ENCODE measurements around the gene DAZL.
A peak's percentile ranks its signal among the peaks of the same experiment; 100 is the strongest.

The DAZL gene

DNA sequence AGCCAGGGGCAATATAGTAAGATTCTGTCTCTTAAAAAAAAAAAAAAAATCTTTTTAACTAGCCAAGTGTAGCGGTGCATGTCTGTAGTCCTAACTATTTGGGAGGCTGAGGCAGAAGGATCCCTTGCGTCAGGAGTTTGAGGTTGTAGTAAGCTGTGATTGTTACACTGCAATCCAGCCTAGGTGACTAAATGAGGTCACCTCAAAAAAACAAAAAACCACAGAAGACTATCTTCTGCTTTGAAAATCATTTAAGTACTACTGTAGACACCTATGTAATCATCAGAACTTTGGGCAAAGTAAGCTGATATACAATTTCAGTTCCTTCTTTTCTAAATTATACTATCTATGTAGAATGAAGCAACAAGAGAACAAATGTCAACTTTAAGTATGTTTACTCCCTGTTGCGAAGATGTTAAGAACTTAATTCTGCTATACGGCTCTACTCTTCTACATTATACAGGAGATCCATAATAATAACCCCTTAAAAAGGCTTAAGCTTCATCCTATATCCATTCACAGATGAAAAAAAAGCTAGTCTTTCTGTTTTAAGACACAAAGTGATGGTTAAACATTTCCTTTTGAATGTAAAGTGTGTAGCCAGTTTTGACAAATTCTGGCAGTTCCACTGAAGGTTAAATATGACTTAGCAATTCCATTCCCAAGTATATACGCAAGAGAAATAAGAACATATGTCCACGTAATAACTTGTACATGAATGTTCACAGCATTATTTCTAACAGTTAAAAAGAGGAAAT, 15.2 kb downstream of the DAZL start:
- no peak for DNase-seq

DNA sequence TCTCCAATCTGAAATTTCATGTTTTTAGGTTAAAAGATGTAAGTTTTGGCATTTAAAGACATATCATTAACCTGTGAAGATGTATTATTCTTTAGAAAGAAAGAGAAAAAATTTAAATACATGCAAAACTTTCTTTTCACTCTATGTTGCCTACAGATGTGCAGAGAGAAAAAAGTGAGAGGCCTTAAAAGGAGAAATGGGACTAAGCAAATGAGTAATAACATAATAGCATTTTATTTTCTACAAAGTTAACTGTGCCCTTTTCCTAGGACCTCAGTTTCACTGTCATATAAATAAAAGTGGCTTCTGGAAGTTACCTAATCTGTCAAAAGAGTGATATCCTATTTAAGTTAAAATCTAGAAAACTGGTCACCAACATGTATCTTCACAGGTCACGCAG, 16.1 kb downstream of the DAZL start:
- no peak for DNase-seq

DNA sequence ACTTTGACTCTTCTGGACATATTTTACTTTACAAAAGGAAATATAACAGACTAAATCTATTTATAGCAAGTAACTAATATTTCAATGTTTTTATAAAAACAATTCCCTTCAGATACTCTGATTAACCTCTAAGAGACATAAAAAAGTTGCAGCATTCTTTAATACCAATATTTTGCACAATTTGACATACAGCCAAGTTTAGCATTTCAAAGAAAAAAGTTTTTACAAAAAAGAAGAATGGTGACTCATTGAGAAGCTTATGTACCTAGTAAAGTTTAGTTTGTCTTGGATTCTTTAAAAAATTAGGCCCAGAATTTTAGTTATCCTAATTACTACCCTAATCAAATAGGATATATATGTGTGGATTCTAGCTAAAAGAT, 17.6 kb downstream of the DAZL start:
- no peak for DNase-seq

DNA sequence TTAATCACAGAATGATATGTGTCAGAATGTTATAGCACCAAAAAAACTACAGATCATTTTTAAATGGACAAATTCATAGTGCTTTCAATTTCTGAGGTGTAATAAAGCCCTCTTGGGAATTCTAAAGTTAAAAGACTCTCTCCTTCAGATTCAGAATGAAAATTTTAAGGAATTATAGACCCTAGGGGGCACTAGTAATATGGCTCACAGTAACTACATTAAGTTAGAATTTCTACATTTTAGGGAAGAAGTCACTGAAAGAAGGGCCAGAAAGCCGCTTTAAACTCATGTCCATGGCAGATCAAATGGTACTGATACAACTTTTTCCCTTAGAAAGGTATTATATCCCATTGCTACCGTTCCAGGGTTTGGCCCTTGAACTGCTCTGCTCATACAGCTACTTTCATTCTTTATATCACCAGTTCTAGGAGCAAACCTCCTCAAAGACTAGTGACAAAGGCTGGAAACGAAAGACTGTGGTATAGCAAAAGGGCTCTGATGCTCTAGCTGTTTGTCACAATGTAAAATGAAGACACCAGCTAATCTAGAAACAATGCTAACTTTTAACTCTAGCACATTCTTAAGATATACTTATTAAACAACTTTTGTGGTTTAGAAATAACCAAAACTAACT, 18.1 kb downstream of the DAZL start:
- no peak for DNase-seq

DNA sequence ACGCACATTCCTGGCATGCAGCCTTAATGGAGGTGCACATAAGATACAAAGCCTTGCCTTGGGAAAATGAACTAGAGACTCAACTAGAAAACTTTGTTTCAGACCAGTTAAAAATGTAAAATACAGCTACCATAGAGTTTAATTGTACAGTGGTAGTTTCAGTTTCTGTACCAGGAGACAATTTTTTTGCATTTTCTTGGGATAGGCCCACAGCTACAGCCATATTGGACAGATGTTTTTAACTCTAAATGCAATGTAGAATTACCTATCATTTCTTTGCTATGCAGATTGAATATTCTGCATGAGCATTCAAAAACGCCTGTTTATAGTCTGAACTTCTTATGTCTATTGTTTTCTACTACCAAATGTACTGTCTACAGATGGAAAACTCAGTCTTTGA, 20.3 kb downstream of the DAZL start:
- DNase-seq, result no peak

DNA sequence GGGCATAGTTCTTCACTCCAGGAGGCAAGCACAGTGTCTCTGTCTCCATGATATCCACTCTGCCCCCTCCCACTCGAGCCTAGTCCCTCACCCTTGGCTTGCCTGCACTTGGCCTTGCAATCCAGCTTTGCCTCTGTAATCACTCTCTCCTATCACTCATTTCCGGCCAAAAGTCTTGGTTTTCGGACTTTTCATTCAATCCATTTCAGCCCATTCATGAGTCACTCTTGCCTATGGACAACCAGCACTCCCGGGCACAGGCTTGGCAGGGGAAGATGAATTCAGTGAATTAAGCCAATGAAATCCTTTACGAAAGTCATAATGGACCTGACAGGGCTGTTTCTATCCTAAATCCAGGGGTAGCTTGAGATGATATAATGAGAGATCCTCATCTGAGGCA, 21.7 kb downstream of the DAZL start:
- no peak for DNase-seq

DNA sequence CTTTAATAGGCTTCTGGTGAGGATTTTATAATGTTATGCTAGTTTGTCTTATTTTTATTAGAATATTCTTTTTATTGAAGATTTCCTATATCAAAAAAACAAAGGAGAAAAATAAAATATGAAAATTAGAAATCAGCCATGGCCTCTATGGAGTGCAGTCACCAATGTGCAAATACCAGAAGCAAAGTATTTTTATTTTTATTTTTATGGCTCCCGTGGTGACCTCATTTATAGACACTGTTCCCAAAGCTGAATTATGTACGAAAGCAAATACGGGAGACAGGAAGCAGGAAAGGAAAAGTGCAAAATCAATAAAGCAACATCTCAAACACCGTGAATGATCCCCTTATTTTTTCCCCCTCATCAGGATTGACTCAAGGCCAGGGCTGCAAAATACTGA, 35.1 kb downstream of the DAZL start:
- DNase-seq, result no peak

DNA sequence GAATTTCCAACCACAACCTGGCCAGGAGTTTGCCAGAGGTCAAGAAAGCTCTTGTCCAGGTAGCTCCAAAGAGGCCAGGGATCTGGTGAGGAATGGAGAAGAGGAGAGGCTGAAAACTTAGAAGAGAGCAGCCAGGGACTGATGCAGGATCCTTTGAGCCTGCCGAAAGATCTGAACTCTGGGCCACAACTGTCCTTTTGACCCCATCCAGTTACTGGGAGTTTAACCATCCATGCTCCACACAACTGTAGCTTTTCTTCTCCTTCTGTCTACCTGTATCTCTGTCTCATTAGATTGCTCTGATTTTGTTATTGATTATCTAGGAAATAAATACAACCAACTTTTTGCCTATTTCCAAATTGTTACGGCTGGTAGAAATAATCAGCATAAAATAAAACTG, 36.7 kb downstream of the DAZL start:
- no peak for DNase-seq

DNA sequence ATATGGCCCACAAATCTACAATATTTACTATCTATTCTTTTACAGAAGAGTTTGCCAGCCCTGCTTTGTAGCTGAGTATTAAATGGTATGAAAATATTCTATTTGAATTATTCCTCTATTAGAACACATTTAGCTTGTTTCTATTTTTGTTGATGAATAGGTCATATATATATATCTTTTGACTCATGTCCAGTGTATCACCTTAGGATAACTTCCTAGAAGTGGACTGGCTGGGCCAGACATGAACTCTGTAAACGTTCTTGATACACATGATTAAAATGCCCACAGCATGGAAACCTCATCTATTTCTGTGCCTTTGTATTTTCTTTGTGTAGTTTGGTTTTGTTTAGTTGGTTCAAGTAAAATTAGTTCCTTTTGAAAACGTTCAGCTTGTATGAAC, 37.1 kb downstream of the DAZL start:
- no peak for DNase-seq

DNA sequence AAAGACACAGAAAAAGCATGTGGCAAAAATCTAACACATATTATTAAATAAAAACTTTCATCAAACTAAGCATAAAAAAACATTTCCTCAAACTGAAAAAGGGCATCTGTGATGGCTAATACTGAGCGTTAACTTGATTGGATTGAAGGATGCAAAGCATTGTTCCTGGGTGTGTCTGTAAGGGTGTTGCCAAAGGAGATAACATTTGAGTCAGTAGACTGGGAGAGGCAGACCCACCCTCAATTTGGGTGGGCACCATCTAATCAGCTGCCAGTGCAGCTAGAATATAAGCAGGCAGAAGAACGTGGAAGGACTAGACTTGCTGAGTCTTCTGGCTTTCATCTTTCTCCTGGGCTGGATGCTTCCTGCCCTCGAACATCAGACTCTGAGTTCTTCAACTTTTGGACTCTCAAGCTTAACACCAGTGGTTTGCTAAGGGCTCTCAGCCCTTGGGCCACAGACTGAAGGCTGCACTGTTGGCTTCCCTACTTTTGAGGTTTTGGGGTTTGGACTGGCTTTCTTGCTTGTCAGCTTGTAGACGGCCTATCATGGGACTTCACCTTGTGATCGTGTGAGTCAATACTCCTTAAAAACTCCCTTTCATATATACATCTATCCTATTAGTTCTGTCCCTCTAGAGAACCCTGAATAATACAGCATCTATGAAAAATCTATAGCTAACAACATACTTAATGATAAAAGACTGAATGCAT, 45.4 kb downstream of the DAZL start:
- DNase-seq, result no peak

DNA sequence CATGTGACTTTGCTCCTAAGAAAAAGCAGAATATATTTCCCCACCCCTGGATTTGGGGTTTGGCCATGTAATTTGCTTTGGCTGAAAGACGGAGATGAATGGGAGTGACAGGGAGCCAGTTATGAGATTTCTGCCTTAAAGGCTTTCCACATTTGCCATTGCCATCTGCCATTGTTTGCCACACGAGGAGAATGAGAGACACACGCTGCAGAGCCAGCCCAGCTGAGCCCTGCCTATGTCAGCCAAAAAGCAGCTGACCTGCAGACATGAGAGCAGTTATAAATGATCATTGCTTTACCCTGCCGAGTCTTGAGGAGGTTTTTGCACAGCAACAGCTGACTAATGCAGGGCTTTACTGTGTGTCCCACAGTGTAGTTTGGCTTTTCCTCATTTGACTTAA, 51.1 kb downstream of the DAZL start:
- no peak for DNase-seq

DNA sequence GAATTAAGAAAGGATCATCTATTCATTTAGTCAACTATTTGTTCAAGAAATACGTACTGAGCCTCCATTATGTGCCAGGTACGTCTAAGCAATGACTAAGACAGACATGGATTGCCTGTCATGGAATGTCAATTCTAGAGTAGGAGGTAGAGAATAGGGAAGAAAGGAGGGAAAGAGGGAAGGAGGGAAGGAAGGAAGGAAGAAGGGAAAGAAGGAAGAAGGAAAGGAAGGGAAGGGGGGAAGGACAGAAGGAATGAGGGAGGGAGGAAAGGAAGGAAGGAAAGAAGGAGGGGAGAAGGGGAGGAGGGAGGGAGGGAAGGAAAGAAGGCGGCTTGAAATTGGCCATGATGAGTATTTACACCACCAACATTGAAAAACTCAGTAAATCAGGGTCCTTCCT, 52.5 kb downstream of the DAZL start:
- DNase-seq, result no peak

DNA sequence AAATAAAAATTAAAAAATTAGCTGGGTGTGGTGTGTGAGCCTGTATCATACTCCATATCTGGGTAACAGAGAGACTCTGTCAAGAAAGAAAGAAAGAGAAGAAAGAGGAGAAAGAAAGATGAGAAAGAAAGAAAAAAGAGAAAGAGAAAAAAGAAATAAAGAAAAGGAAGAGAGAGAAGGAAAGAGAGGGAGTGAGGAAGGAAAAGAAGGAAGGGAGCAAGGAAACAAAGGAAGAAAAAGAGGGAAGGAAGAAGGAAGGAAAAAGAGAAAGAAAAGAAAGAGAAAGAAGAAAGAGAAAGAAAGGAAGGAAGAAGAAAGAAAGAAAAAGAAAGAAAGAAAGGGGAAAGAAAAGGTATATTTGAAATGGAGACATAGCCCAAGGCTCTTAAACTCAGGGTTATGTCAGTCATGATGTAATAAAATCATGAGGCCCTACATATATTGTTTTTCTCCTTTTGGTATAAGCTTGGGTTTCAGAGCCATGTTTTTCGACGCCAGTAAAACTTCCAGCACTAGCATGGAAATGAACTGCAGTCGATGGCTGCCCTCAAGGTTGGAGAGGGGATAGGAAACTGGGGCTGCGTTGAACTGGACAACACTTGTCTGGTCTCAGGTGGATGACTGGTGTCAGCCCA, 53.8 kb downstream of the DAZL start:
- DNase-seq, result no peak

DNA sequence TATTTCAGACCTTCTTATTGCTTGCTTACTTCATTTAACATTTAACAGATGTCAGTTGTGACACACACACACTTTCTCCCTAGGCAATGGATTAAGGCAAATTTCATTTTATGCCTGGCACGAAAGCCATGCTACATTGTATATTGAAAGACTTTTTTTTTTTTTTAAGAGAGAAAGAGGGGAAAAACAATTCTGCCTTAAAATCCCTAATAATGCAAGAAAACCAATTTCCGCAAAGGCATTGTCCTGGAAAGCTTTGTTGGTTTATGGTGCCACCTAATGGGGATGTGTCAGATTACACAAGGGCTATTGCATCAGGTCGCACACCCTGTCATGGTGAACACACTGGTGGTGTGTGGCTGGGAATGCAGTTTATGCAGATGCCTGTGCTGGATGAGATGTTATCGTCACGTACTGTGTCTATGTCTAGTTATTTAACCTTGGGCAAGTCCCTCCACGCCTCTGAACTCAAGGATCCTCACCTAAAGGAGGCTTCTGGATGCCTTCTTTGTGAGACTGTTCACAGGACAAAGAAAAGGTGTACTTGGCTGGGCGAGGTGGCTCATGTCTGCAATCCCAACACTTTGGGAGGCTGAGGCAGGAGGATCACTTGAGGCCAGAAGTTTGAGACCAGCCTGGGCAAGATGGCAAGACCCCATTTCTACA, 54.4 kb downstream of the DAZL start:
- peak; percentile 10 to 20 for DNase-seq

DNA sequence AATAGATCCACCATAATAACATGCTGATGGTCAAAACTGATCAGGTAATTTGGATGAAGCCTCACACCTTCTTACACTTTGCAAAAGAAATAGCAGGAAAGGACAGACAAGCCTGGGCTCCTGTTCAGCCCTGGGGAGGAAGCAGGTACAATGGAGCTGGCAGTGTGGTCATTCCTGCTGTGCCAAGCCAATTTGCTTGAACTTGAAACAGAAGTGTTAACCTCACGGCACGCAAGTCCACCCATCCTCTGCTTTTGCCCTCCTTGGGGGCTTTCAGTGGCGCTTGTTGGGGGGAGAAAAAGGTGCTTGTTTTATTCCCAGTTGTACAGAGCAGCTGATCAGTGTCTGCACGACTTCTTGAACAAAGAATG, 54.9 kb downstream of the DAZL start:
- DNase-seq, result no peak

DNA sequence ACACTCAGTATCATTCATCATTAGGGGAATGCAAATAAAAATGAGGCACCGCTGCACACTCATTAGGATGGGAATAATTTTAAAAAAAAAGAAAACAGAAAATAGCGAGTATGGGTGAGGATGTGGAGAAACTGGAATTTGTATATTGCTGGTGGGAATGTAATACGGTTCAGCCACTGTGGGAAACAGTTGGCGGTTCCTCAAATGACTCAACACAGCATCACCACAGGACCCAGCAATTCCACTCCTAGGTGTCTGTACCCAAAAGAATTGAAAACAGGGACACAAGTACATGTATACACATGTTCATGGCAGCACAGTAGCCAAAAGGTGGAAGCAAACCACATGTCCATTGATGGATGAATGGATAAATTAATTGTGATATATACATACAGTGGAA, 56.5 kb downstream of the DAZL start:
- DNase-seq, result no peak

DNA sequence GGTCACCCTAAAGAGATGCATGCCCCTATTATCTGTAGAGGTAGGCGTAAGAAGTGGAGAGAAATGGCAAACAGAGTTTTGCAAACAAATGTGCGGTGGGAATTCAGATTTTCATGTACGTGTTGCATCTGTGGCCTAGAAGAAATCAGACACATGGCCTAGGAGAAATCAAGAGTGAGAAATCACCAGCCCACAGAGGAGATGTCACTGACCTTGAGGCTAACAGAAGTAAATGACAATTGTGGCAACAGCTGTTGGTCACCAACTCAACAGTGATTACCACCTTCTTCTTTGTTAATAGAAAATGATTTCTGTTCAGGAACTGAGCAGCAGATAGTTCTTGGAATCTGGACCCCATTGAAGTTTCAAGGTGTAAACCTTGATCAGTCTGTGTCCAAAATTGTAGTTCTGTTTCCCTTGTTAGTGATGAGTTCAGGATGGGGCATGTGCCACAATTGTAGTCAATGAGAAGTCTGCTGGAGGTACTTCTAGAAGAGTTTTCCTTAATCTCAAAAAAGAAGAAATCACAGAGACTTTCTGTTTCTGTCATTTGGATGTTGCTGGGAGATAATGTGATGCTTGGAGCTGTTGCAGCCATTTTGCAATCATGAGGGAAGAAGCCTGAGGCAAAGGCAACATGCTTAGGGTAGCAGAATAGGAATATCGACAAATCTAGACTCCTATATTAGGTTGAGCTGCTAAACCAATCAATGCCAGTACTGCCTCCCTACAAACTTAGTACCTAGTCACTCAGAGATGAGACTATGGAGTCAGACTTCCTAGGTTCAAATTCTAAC, 57.5 kb downstream of the DAZL start:
- no peak for DNase-seq

DNA sequence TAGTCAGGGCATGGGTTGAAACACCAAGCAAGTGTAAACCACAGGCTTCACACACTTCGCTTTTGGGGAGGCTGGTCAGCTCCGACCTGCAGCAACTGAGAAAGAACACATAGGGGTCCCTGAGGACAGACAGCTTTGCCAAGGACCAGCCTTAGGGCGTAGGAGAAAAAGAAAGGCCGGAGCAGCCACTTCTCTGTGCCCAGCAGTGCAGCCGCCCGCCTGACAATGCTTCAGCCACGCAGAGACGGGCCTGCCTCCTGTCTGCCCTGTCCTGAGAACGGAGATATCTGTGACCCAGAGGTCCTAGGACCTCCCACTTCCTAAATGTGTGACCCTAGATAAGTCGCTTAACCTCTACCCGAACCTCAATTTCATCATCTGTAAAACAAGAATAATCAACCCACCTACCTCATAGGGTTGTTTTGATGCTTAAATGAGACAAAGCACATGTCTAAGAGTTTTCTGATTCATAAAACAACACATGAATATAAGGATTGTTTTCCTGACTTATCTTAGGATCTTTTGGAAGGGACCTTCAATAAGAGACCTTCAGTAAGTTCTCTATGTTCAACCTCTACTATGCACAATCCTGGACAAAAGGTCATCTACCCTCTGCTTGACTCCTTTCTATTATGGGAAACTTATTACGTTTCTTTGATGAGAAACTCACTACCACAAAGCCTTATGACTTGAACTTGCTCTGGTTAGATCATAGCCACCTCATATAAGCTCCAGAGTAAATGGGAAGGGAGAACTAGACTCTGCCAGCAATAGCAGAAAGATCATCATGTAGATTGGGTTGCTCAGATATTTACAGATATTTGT, 58.8 kb downstream of the DAZL start:
- no peak for DNase-seq

DNA sequence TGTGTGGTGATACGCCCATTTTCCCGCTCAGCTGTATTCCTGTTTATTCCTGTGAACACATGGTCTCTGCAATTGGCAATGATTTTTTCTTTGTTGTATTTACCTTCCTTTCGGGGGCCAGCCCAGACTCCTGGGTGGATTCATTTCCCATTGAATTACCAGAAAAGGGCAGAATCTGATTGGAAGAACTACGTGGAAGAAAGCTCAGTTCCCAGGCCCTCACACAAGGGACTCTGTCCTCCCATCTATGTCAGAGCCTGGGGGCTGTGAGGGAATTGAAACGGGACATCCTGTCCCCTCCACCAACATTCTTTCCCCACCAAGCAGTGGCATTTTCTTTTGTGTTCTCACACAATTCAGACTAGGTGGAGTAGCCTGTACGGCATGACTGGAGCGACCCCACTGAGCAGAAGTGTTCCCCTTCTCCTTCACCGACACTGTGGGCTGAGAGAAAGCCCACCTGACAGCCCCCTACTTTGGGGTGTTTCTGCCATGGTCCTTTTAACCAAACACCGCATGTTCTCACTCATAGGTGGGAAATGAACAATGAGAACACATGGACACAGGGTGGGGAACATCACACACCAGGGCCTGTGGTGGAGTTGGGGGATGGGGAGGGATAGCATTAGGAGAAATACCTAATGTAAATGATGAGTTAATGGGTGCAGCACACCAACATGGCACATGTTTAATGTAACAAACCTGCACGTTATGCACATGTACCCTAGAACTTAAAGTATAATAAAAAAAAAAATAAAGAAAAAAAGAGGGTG, 59.6 kb downstream of the DAZL start:
- DNase-seq, result no peak

DNA sequence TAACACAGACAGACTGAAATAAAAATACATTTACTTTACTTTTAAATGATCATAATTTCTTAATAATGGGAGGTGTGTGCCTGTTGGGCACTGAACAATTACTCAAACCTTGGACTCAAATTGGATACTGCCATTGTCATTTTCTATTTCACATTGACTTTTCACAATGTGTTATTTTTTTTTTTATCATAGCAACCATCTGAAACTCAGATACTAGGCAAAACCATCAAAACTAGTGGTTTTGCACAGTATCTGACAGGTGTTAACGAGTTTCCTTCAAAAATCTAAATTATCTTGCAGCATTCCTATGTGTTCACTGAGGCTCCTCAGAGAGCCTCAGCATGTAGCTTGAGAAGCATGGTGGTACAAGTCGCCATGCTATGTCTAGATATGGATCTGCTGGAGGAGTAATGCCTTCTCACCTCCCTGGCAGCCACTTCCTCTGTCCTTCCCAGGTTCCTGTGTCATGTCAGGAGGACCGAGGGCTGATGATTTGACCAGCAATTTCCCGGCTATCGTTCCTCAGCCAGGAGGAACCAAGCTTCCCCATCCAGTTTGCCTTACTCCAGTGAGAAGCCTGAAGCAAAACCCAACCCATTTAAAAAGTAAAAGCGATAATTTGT, 61.9 kb downstream of the DAZL start:
- DNase-seq, result no peak
